Neuron (in vitro differentiated cells): ENCODE results near the gene RAD23B.

ENCODE experiments used
- H2AFZ ChIP-seq: one replicate; pipeline ENCODE4 v1.6.1; 2013; ENCODE audit warnings: low read depth, mild to moderate bottlenecking, inconsistent platforms, low read length, moderate library complexity
- H3K27me3 ChIP-seq: one replicate; pipeline ENCODE4 v1.6.1; 2013; ENCODE audit warnings: low read length; ENCODE audit not compliant: insufficient read depth
- H3K36me3 ChIP-seq: one replicate; pipeline ENCODE4 v1.6.1; 2013; ENCODE audit warnings: low read length; ENCODE audit not compliant: insufficient read depth
- H3K4me1 ChIP-seq: one replicate; pipeline ENCODE4 v1.6.1; 2013; ENCODE audit warnings: low read length; ENCODE audit not compliant: insufficient read depth
- H3K4me3 ChIP-seq: 2 replicates; pipeline ENCODE4 v1.5.1; 2013; ENCODE audit warnings: mild to moderate bottlenecking, low read length, moderate library complexity
- H3K9me3 ChIP-seq: one replicate; pipeline ENCODE4 v1.6.1; 2013; ENCODE audit warnings: low read length

RAD23B gene

DNA sequence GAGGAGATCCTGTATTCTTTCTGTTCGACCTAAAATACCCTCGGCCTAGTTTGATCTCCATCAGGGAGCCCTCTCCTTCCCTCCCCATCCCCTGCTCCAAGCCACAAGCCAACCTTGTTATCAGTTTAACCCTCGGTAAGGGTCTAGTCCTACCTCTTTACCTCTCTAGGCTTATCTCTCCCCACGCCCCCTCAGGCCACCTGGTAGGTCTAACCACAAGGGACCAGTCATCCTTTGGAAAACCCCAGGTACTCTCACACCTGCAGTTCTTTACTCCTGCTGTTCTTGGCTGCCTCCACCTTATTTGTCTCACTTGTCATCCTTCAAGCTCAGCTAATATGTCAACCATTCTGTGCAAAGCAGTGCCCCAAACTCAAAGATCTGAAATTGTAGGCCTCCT, 78.7 kb downstream of the RAD23B start:
- Histone ChIP-seq H2AFZ (no peak overlapping the region), H3K9me3 (no peaks in the 10 kb centered on the region), H3K4me1 (no peaks in the 10 kb centered on the region), H3K36me3 (no peaks in the 10 kb centered on the region), H3K27me3 (no peaks in the 10 kb centered on the region), H3K4me3 (no peak overlapping the region)

DNA sequence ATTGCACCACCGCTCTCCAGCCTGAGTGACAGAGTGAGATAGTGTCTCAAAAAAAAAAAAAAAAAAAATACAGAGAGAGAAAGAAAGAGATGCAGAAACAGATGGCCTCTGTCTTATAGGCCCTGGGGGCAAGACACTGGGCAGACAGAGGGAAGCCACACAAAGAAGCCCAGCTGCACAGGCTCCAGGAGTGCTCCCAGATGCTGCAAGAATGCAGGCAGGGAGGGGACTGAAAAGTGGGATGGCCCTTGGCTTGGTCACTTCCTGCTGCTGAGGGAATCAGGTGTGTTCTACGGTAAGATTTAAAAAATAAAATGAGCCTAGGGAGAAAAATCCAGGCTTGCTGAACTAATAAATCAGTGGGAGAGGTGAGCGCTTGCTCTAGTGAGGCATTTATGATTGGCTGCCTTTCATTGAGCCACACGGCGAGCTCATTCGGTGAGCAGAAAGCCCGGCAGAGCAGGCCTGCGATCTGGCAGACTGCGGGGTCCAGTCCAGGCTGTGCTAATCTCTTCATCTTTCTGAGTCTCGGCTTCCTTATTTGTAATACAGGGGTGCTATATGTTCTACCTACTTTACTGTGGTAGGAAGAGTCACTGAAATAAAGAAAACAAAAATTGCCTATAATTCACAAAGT, 80.6 kb downstream of the RAD23B start:
- Histone ChIP-seq H3K4me1 (no peaks in the 10 kb centered on the region), H3K36me3 (no peaks in the 10 kb centered on the region), H3K27me3 (no peaks in the 10 kb centered on the region), H3K9me3 (no peaks in the 10 kb centered on the region), H3K4me3 (peak overlapping the region; percentile 17), H2AFZ (no peak overlapping the region)

DNA sequence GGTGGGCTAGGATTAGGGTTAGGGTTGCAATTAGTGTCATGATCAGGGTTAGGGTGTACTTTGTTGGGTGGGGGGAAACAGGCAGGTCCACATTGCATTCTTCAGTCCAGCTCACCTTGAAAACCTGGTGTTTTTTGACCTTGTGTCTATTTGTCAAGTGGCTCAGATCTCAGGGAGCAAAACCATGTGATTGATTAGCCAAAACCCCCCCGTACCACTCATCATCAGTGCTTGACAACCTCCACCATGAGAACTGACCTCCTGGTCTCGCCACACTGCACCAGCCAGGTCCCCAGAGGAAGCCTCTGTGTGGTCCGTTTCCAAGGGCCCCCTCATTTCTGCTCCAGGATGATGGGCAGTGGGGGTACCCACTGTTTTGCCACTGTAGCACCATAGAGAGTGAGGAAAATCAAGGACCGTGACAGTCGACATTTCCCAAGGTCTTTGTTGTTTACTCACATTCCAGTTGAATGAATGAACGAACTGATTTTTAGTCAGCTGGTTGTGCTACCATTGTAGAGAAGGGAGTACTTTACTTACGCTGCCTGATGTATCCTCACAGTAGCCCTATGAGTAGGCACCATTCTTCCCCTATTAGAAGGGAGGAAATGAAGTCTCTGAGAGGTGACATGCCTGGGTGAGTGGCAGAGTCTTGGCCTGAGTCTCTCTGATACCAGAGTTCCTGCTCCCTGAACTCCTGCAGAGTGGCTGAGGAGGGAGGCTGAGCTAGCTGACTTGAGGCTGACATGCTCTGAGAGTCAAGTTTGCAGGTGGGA, 84.8 kb downstream of the RAD23B start:
- H2AFZ ChIP-seq = no peak overlapping the region
- no peaks in the 10 kb centered on the region for H3K36me3 ChIP-seq
- H3K9me3 ChIP-seq = no peaks in the 10 kb centered on the region
- H3K27me3 ChIP-seq = no peaks in the 10 kb centered on the region
- no peaks in the 10 kb centered on the region for H3K4me1 ChIP-seq
- no peak overlapping the region for H3K4me3 ChIP-seq

DNA sequence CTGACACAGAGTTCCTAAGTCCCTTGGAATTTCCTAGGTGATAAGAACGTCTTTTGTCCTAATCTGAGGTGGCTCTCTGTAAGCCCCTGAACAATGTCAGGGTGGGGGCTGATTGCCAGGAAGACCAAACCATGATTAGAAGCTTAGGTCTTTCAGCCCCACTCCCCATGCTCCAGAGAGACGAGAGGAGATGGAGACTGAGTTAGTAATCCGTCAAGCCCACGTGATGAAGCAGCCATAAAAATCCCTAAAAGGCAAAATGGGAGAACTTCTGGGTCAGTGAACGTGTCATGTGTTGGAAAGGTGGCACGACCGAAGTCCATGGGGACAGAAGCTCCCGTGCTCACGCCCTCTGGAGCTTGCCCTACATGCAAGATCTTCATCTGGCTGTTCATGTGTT, 85.6 kb downstream of the RAD23B start:
- Histone ChIP-seq H2AFZ (no peak overlapping the region), H3K36me3 (no peaks in the 10 kb centered on the region), H3K4me3 (no peak overlapping the region), H3K4me1 (no peaks in the 10 kb centered on the region), H3K27me3 (no peaks in the 10 kb centered on the region), H3K9me3 (no peaks in the 10 kb centered on the region)

DNA sequence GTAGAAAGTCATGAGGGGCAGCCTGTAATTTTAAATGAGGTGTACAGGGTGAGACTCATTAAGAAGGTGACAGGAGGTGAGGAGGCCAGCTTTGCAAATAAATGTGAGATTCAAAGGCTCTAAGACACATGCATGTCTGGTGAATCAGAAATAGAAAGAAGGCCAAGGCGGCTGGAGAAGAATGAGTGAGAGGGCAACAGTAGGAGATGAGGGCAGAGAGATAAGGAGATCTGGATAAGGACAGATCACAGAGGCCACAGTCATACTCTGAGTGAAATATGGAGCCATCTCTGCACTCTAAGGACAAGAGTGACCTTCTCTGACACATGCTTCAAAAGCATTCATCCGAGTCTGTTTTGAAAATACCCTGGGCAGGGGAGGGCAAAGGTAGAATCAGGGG, 90.7 kb downstream of the RAD23B start:
- Histone ChIP-seq H3K4me1 (no peaks in the 10 kb centered on the region), H2AFZ (no peak overlapping the region), H3K36me3 (no peaks in the 10 kb centered on the region), H3K4me3 (no peak overlapping the region), H3K27me3 (no peaks in the 10 kb centered on the region), H3K9me3 (no peaks in the 10 kb centered on the region)

DNA sequence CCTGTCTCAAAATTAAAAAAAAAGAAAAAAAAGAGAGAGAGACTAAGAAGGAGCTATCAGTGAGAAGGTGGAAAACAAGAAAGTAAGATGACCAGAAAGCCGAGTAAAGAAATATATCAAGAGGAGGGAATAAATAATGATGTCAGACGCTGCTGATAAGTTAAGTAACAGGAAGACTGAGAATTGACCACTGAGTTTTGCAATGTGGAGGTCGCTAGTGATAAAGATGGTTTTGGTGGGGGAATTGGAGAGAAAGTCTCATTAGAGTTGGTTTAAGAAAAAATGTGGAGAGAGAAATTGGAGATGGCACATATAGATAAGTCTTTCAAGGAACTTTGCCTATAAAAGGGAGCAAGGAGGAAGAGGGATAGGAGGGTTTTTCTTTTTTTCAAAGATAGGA, 91.9 kb downstream of the RAD23B start:
- no peak overlapping the region for H2AFZ ChIP-seq
- no peaks in the 10 kb centered on the region for H3K4me1 ChIP-seq
- no peaks in the 10 kb centered on the region for H3K36me3 ChIP-seq
- H3K4me3 ChIP-seq = no peak overlapping the region
- no peaks in the 10 kb centered on the region for H3K27me3 ChIP-seq
- no peaks in the 10 kb centered on the region for H3K9me3 ChIP-seq

DNA sequence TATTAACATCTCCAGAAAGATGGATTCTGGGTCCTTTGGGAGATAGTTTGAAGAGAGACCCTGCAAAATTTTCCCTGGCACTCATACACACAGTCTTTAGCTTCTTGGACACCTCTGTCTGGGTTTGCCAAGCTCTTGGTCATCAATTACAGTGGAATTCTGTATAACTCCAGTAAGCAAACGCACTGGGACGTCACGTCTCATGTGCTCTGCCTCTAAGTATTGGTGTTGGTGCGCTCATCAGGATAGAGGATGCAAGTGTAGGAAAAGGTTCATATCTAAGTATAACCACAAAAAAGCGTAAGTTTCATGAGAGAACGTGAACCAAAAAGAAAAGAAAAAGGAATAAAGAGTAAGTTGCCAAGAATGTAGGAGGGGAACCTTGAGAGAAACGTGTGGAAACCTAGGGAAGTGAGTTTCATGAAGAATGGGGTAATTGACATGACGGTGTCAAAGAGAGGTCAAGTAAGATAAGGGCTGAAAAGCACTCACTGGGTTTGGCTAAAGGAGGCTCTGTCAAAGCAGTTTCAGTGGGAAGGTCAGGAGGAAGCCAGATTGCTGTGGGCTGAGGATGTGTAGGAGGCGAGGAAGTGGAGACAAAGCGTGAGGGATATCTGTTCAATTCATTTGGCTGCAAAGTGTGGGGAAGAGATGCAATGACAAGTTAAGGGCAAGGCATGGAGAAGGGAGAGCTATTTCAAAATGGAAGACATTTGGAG, 92.7 kb downstream of the RAD23B start:
- Histone ChIP-seq H3K9me3 (no peaks in the 10 kb centered on the region), H3K27me3 (no peaks in the 10 kb centered on the region), H2AFZ (no peak overlapping the region), H3K4me1 (no peaks in the 10 kb centered on the region), H3K36me3 (no peaks in the 10 kb centered on the region), H3K4me3 (no peak overlapping the region)

DNA sequence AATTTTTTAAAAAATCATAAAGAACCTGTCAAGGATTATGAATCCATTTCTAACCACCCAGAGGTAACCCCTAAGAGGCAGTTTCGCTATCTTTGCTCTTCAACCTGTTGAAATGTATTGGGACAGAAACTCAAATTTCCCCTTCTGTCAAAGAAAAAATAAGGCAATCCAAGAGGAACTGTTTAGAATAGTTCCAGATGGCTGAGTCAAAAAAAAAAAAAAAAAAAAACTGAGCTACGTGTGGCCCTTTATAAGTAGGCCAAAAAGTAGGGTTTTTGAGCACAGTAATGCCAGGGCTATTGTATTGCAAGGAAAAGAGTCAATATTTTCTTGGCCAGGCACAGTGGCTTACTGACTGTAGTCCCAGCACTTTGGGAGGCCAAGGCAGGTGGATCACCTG, 94.9 kb downstream of the RAD23B start:
- Histone ChIP-seq H3K36me3 (no peaks in the 10 kb centered on the region), H3K4me3 (no peak overlapping the region), H2AFZ (no peak overlapping the region), H3K9me3 (no peaks in the 10 kb centered on the region), H3K4me1 (no peaks in the 10 kb centered on the region), H3K27me3 (no peaks in the 10 kb centered on the region)
